Erythroblast (primary cell): Measurements from ENCODE around the gene LINGO1.

Source experiments
- GATA1 ChIP-seq: IDR thresholded peaks from 2 replicates; pipeline ENCODE4 v1.6.1; 2011; ENCODE audit warnings: low read depth, mild to moderate bottlenecking, control low read depth, low read length, moderate library complexity
- POLR2A ChIP-seq: IDR thresholded peaks from 2 replicates; pipeline ENCODE4 v1.6.1; 2011; ENCODE audit warnings: mild to moderate bottlenecking, low read length

- no peak for TF ChIP-seq GATA1
- no peak for TF ChIP-seq POLR2A
These were observed 65.5 kb downstream of the LINGO1 start for GRCh38 chr15:77567202-77567601.
